H1 (cell line): ENCODE results near the gene WDFY4. TPM values are rescaled to one million over a fixed set of nuclear protein-coding genes. Genes with fewer than 3 reads are reported as not detected.

Experiments used
- CTCF ChIA-PET: fragments of 300-600 bp; sonication (Branson Sonifier 250); formaldehyde crosslinking; loops from one replicate; lab custom pipeline; 2021; ENCODE audit not compliant: partially characterized antibody; lab: Charles Lee
- POLR2A ChIA-PET: fragments of 300-600 bp; sonication (Branson Sonifier 250); formaldehyde crosslinking; loops from one replicate; lab custom pipeline; 2021; ENCODE audit warnings: inconsistent platforms; ENCODE audit not compliant: partially characterized antibody; lab: Charles Lee
- DNase-seq, 2 experiments: peaks; one replicate each; pipeline versions ENCODE4 v3.0.0 to v3.0.0-alpha.2; 2010 to 2022; ENCODE audit warnings: low spot score in 2 of 2, low read depth in 1 of 2, mixed read lengths in 1 of 2
- FAIRE-seq: peaks from 2 replicates; lab custom pipeline; 2011; peaks lifted over from hg19 to GRCh38; lab: Jason Lieb, UNC
- H2AFZ ChIP-seq: 2 replicates; pipeline ENCODE4 v1.8.1; 2012; ENCODE audit warnings: low read length, inconsistent platforms
- H2AK5ac ChIP-seq: 2 replicates; pipeline ENCODE4 v1.6.1; 2013; ENCODE audit warnings: low read depth, low read length
- H2BK120ac ChIP-seq: replicated peaks from 2 replicates; pipeline ENCODE3; 2013; ENCODE audit warnings: low read depth, low read length, inconsistent platforms
- H2BK12ac ChIP-seq: 2 replicates; pipeline ENCODE4 v1.6.1; 2013; ENCODE audit warnings: low read depth, low read length
- H2BK15ac ChIP-seq: 2 replicates; pipeline ENCODE4 v1.6.1; 2013; ENCODE audit warnings: low read length
- H2BK20ac ChIP-seq: 2 replicates; pipeline ENCODE4 v1.6.1; 2013; ENCODE audit warnings: low read length
- H2BK5ac ChIP-seq: 2 replicates; pipeline ENCODE4 v1.6.1; 2013; ENCODE audit warnings: low read depth, low read length
- H3K14ac ChIP-seq: 2 replicates; pipeline ENCODE4 v1.6.1; 2013; ENCODE audit warnings: inconsistent platforms; ENCODE audit not compliant: insufficient read length
- H3K18ac ChIP-seq: 2 replicates; pipeline ENCODE4 v1.6.1; 2013; ENCODE audit warnings: low read length; ENCODE audit errors: extremely low read depth
- H3K23ac ChIP-seq: 2 replicates; pipeline ENCODE4 v1.6.1; 2013; ENCODE audit warnings: inconsistent platforms; ENCODE audit not compliant: insufficient read length
- H3K23me2 ChIP-seq: 2 replicates; pipeline ENCODE4 v1.6.1; 2013; ENCODE audit warnings: low read depth, low read length
- H3K27ac ChIP-seq: 2 replicates; pipeline ENCODE4 v1.6.1; 2011; ENCODE audit warnings: low read depth, low read length, inconsistent platforms
- H3K27me3 ChIP-seq, 4 experiments: replicated peaks in 1 of 4; 1 replicate in 1 of 4; 2 replicates in 3 of 4; pipeline versions ENCODE4 v1.6.1 to v1.8.1; 2011 to 2013; ENCODE audit warnings: low read length in 3 of 4, mild to moderate bottlenecking in 3 of 4, inconsistent platforms in 2 of 4, mixed read lengths in 2 of 4, moderate library complexity in 1 of 4; ENCODE audit not compliant: control insufficient read depth in 3 of 4, insufficient read depth in 3 of 4; ENCODE audit errors: extremely low read depth in 1 of 4
- H3K36me3 ChIP-seq, 4 experiments: 2 replicates each; pipeline versions ENCODE4 v1.6.1 to v1.8.1; 2011 to 2013; ENCODE audit warnings: mild to moderate bottlenecking in 4 of 4, low read length in 3 of 4, moderate library complexity in 2 of 4, control low read depth in 1 of 4, inconsistent platforms in 1 of 4; ENCODE audit not compliant: insufficient read depth in 4 of 4, control insufficient read depth in 2 of 4
- H3K4ac ChIP-seq: replicated peaks from 2 replicates; pipeline ENCODE3; 2013; ENCODE audit warnings: low read length, low read depth, mixed read lengths, inconsistent platforms; ENCODE audit not compliant: insufficient read length
- H3K4me1 ChIP-seq, 4 experiments: replicated peaks in 1 of 4; 1 replicate in 1 of 4; 2 replicates in 3 of 4; pipeline versions ENCODE4 v1.6.1 to v1.8.1; 2011 to 2013; ENCODE audit warnings: low read length in 3 of 4, inconsistent platforms in 2 of 4, mixed read lengths in 1 of 4; ENCODE audit not compliant: insufficient read depth in 4 of 4, control insufficient read depth in 3 of 4
- H3K4me2 ChIP-seq, 2 experiments: 2 replicates each; pipeline versions ENCODE4 v1.6.1 to v1.8.1; 2011 to 2013; ENCODE audit warnings: low read depth in 2 of 2, low read length in 2 of 2, control low read depth in 1 of 2, inconsistent platforms in 1 of 2, mild to moderate bottlenecking in 1 of 2; ENCODE audit not compliant: insufficient read depth in 1 of 2
- H3K4me3 ChIP-seq, 4 experiments: fragments of 200-600, 300-600 bp in 1 of 4; sonication (generic), shearing (Covaris generic), sonication (Bioruptor Twin) in 1 of 4; 2 replicates each; pipeline versions ENCODE4 v1.5.1 to v1.8.1; 2011 to 2016; ENCODE audit warnings: low read length in 4 of 4, low read depth in 3 of 4, control low read depth in 2 of 4, inconsistent platforms in 2 of 4, mild to moderate bottlenecking in 2 of 4, mixed read lengths in 1 of 4, moderate library complexity in 1 of 4; ENCODE audit not compliant: insufficient read depth in 2 of 4; ENCODE audit errors: extremely low read depth in 1 of 4
- H3K56ac ChIP-seq: replicated peaks from 2 replicates; pipeline ENCODE3; 2013; ENCODE audit warnings: low read depth, mild to moderate bottlenecking, mixed read lengths, low read length, inconsistent platforms; ENCODE audit not compliant: insufficient read length
- H3K79me1 ChIP-seq: 2 replicates; pipeline ENCODE4 v1.6.1; 2013; ENCODE audit warnings: low read depth, low read length, control low read depth
- H3K79me2 ChIP-seq, 2 experiments: 2 replicates each; pipeline versions ENCODE4 v1.6.1 to v1.8.1; 2012 to 2013; ENCODE audit warnings: low read length in 2 of 2, mild to moderate bottlenecking in 2 of 2, inconsistent platforms in 1 of 2; ENCODE audit not compliant: insufficient read depth in 2 of 2, control insufficient read depth in 1 of 2
- H3K9ac ChIP-seq, 4 experiments: replicated peaks in 1 of 4; 1 replicate in 1 of 4; 2 replicates in 3 of 4; pipeline versions ENCODE4 v1.6.1 to v1.8.1; 2011 to 2013; ENCODE audit warnings: low read depth in 3 of 4, low read length in 3 of 4, control low read depth in 2 of 4, mild to moderate bottlenecking in 2 of 4, moderate library complexity in 2 of 4, inconsistent platforms in 1 of 4; ENCODE audit errors: extremely low read depth in 1 of 4
- H3K9me3 ChIP-seq, 2 experiments: 2 replicates each; pipeline versions ENCODE4 v1.6.1 to v1.8.1; 2012 to 2013; ENCODE audit warnings: mild to moderate bottlenecking in 2 of 2, moderate library complexity in 2 of 2, control low read depth in 1 of 2, inconsistent platforms in 1 of 2, low read depth in 1 of 2, low read length in 1 of 2, mixed read lengths in 1 of 2; ENCODE audit not compliant: insufficient read depth in 2 of 2
- H4K20me1 ChIP-seq, 2 experiments: replicated peaks in 1 of 2; 2 replicates each; pipeline versions ENCODE3 to v1.8.1; 2011 to 2013; ENCODE audit warnings: inconsistent platforms in 2 of 2, low read length in 2 of 2, mild to moderate bottlenecking in 1 of 2; ENCODE audit not compliant: insufficient read depth in 2 of 2, control insufficient read depth in 1 of 2
- H4K5ac ChIP-seq: 2 replicates; pipeline ENCODE4 v1.6.1; 2013; ENCODE audit warnings: low read length, low read depth, mixed read lengths, inconsistent platforms; ENCODE audit not compliant: insufficient read length
- H4K8ac ChIP-seq: 2 replicates; pipeline ENCODE4 v1.8.0; 2013; ENCODE audit warnings: mild to moderate bottlenecking, moderate library complexity, low read length, inconsistent platforms; ENCODE audit not compliant: insufficient read depth; ENCODE audit errors: extremely low read depth
- H4K91ac ChIP-seq: replicated peaks from 2 replicates; pipeline ENCODE3; 2013; ENCODE audit warnings: low read length, mixed read lengths, inconsistent platforms; ENCODE audit not compliant: insufficient read length
- BCL11A ChIP-seq, 2 experiments: IDR thresholded peaks; one replicate each; pipeline ENCODE4 v1.6.1; 2011; ENCODE audit warnings: low read depth in 2 of 2, low read length in 2 of 2, mild to moderate bottlenecking in 2 of 2
- CHD1 ChIP-seq: IDR thresholded peaks from 2 replicates; pipeline ENCODE4 v1.6.1; 2012; ENCODE audit warnings: low read depth, low read length, improper control_type of control experiment
- CREB1 ChIP-seq: IDR thresholded peaks from 2 replicates; pipeline ENCODE4 v1.6.1; 2012; ENCODE audit warnings: inconsistent platforms
- KDM4A ChIP-seq: IDR thresholded peaks from one replicate; pipeline ENCODE4 v1.7.1; 2012; ENCODE audit warnings: low read depth, mild to moderate bottlenecking, moderate library complexity, low read length, inconsistent platforms; ENCODE audit not compliant: severe bottlenecking
- NRF1 ChIP-seq: IDR thresholded peaks from 2 replicates; pipeline ENCODE4 v1.6.1; 2011; ENCODE audit warnings: mild to moderate bottlenecking, low read depth, low read length, improper control_type of control experiment
- RAD21 ChIP-seq, 2 experiments: IDR thresholded peaks in 1 of 2; conservative IDR thresholded peaks in 1 of 2; 2 replicates each; pipeline ENCODE4 v1.6.1; 2011; ENCODE audit warnings: low read depth in 2 of 2, low read length in 2 of 2, improper control_type of control experiment in 1 of 2, inconsistent platforms in 1 of 2, mild to moderate bottlenecking in 1 of 2, moderate library complexity in 1 of 2
- RBBP5 ChIP-seq: IDR thresholded peaks from 2 replicates; pipeline ENCODE4 v1.7.1; 2012; ENCODE audit warnings: low read depth, mild to moderate bottlenecking, inconsistent platforms, low read length, moderate library complexity, borderline replicate concordance
- RFX5 ChIP-seq: IDR thresholded peaks from 2 replicates; pipeline ENCODE4 v1.6.1; 2011; ENCODE audit warnings: low read depth, low read length, improper control_type of control experiment, borderline replicate concordance
- SIN3A ChIP-seq, 2 experiments: IDR thresholded peaks in 1 of 2; conservative IDR thresholded peaks in 1 of 2; 2 replicates each; pipeline ENCODE4 v1.6.1; 2011 to 2012; ENCODE audit warnings: low read length in 2 of 2, improper control_type of control experiment in 1 of 2, low read depth in 1 of 2, mild to moderate bottlenecking in 1 of 2
- SRF ChIP-seq: IDR thresholded peaks from 2 replicates; pipeline ENCODE4 v1.6.1; 2011; ENCODE audit warnings: mild to moderate bottlenecking, low read depth, low read length, moderate library complexity
- TAF7 ChIP-seq: optimal IDR thresholded peaks from 2 replicates; pipeline ENCODE3; 2011; ENCODE audit warnings: low read depth, mild to moderate bottlenecking, inconsistent platforms, low read length, moderate library complexity, borderline replicate concordance
- WGBS, 2 experiments: shearing (Covaris generic) in 1 of 2; methylation state at CpG; one replicate each; pipeline versions ENCODE4 v1.1.6 to v1.1.7; 2013 to 2015; ENCODE audit warnings: low lambda C conversion rate in 2 of 2, mixed read lengths in 2 of 2, inconsistent platforms in 1 of 2, low coverage in 1 of 2, missing lambda C conversion rate in 1 of 2; ENCODE audit not compliant: insufficient replicate concordance in 2 of 2, insufficient coverage in 1 of 2, insufficient read length in 1 of 2; ENCODE audit errors: extremely low coverage in 1 of 2, missing lambda C conversion rate in 1 of 2; 5-methylcytosine and 5-hydroxymethylcytosine counted together
- polyA plus RNA-seq, 7 experiments: library from polyadenylated mRNA; depleted of rRNA in 3 of 7; stranded (reverse) in 5 of 7; unstranded in 2 of 7; fragments of >200 nt in 5 of 7; fragments of 200-250 nt in 2 of 7; gene quantifications; 1 replicate in 5 of 7; 2 replicates in 1 of 7; 4 replicates in 1 of 7; pipeline versions ENCODE4 v1.2.1 to v1.2.3, GENCODE V29; 2011 to 2013; ENCODE audit warnings: missing spikeins in 2 of 7, mixed read lengths in 2 of 7
- total RNA-seq: library from RNA; stranded (reverse); fragmentation: NEBNext Ultra II Directional; extraction: Animal tissue kit (Norgen Biotek cat#: 25700); gene quantifications from 2 replicates; pipeline ENCODE4 v1.2.1, GENCODE V29; 2021
- TF ChIP-seq, protein P1 (sequence below): IDR thresholded peaks from 2 replicates; pipeline ENCODE4 v1.6.1; 2012; ENCODE audit warnings: inconsistent platforms
- TF ChIP-seq, protein P2 (sequence below): IDR thresholded peaks from 2 replicates; pipeline ENCODE4 v1.6.1; 2012; ENCODE audit warnings: inconsistent platforms

WDFY4 gene
- total and polyA plus RNA-seq, 2 of the 8 experiments (the other 6 are each of a cell fraction or from before 2014, with no cell fraction given) = not detected

DNA sequence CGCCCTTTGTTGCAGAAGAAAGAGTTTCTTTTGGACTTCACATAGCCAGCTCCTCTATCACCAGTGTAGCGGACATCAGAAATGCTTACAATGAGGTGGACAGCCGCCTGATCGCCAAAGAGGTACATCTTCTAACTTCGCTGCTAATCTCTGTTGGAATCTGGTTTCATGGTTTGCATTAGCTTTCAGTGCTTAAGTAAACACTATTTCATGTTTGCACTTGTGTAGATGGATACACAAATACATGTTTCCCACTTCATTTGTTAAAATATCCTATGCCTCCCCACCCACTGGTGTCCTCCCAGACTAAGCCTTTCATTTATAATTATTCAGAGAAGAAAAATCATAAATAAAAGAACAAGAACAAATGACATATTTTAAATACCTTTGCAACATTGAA lies 103.9 kb downstream of the WDFY4 start:
- Histone ChIP-seq H3K18ac (no peak overlapping the region), H3K4me1 (no peaks in the 10 kb centered on the region; a peak in 1 of 7 replicates), H2BK5ac (no peak overlapping the region), H2BK12ac (no peak overlapping the region), H3K27me3 (no peaks in the 10 kb centered on the region), H3K4me3 (no peak overlapping the region), H4K91ac (no peak overlapping the region), H2BK20ac (no peak overlapping the region), H3K23me2 (no peaks in the 10 kb centered on the region), H3K36me3 (no peaks in the 10 kb centered on the region), H4K8ac (no peak overlapping the region), H3K14ac (no peak overlapping the region), H3K4me2 (no peak overlapping the region), H4K20me1 (no peaks in the 10 kb centered on the region), H3K9me3 (no peaks in the 10 kb centered on the region), H2BK15ac (no peak overlapping the region), H2AK5ac (no peak overlapping the region), H3K4ac (no peak overlapping the region), H3K9ac (no peak overlapping the region), H2AFZ (no peak overlapping the region), H3K79me1 (no peaks in the 10 kb centered on the region), H2BK120ac (no peak overlapping the region), H3K79me2 (no peaks in the 10 kb centered on the region), H3K23ac (no peak overlapping the region), H3K27ac (no peak overlapping the region), H3K56ac (no peak overlapping the region), H4K5ac (no peak overlapping the region)
- ChIA-PET POLR2A (no interaction called here), CTCF (interaction anchor here (0.7 kb wide), 1 partner anchor 54 kb away, joined by 3 read pairs; no protein-coding TSS in a partner anchor)
- WGBS, 2 experiments = 90% methylated on average over 5 of the region's 5 CpGs; no CpG with 5 or more reads in 1 of the 2 experiments
- DNase-seq (no peak), FAIRE-seq (no peak)
- TF ChIP-seq, protein P1, sequence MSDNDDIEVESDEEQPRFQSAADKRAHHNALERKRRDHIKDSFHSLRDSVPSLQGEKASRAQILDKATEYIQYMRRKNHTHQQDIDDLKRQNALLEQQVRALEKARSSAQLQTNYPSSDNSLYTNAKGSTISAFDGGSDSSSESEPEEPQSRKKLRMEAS = no peak
- no peak for TF ChIP-seq CREB1
- no peak for TF ChIP-seq RFX5
- TF ChIP-seq SRF = no peak
- TF ChIP-seq BCL11A (IDR thresholded peaks at IDR 0.05; ENCODE audit: low read depth in 2 of 2, low read length in 2 of 2) = no peak
- TF ChIP-seq, protein P2, sequence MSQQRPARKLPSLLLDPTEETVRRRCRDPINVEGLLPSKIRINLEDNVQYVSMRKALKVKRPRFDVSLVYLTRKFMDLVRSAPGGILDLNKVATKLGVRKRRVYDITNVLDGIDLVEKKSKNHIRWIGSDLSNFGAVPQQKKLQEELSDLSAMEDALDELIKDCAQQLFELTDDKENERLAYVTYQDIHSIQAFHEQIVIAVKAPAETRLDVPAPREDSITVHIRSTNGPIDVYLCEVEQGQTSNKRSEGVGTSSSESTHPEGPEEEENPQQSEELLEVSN = no peak
- TF ChIP-seq KDM4A = no peak
- TF ChIP-seq TAF7 = no peak
- TF ChIP-seq RBBP5 = no peak
- no peak for TF ChIP-seq SIN3A (conservative IDR thresholded peaks at IDR 0.05 in 1 of 2, IDR thresholded peaks at IDR 0.05 in 1 of 2; ENCODE audit: low read depth in 1 of 2, low read length in 2 of 2)
- TF ChIP-seq RAD21 (IDR thresholded peaks at IDR 0.05 in 1 of 2, conservative IDR thresholded peaks at IDR 0.05 in 1 of 2; ENCODE audit: low read depth in 2 of 2, low read length in 2 of 2) = no peak
- no peak for TF ChIP-seq CHD1
- no peak for TF ChIP-seq NRF1
